ENCODE measurements around the gene VPS26B.
A peak's percentile ranks its signal among the peaks of the same experiment; 100 is the strongest.
"Not testable (repeated sequence)": the region's sequence is repeated elsewhere in the genome, so short reads cannot be mapped to it uniquely, and the experiment has no call there.

VPS26B gene

DNA sequence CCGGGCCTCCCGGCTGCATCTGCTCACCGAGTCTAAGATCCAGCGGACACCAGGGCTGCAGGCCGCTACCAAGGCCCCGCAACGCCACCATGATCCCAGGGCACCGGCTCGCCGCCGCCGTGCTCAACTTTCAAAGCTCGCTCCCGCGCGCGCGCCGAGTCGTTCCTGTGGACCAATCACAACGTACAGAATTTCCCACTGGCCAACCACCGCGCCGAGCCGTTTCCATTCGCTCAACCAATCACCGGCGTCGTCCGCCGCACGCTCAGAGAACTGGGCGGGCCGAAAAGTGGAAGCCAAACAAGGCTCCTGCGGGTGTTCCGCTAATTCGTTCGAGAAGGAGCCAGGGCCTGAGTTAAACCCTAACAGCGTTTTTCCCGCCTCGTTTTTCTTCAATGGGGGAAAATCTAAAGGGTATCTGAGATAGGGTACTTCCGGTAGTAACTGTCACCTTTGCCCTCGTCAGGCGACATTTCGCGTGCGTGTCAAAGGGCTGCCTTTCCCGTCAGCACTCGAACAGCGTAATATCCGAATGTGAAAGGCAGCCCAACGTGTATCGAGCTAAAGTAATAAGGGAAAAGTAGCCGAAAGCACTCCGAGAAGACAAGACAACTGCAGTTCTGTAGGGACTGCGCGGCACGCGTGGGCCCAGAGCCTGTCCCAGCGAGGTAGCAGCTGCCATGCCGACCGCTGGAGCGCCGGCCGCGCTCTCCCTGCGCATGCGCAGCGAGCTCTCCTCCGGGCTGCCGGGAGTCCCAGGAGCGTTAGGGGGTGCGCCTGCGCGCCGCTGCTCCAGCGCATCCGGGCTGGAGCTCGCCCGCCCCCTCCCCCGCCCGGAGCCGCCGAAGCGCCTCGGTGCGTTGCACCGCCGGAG lies at the start of gene VPS26B, which contains the start of gene NCAPD3:
Gene VPS26B (plus strand): TSS at position 836 of the 874 bp plus-strand sequence. CDS start 452 bp downstream, outside the sequence.
Gene NCAPD3 (minus strand): TSS at position 132 of the 874 bp plus-strand sequence. CDS start 41 bp downstream, at position 91.
- DNase-seq (ENCODE audit: low read depth): peak; percentile 92

DNA sequence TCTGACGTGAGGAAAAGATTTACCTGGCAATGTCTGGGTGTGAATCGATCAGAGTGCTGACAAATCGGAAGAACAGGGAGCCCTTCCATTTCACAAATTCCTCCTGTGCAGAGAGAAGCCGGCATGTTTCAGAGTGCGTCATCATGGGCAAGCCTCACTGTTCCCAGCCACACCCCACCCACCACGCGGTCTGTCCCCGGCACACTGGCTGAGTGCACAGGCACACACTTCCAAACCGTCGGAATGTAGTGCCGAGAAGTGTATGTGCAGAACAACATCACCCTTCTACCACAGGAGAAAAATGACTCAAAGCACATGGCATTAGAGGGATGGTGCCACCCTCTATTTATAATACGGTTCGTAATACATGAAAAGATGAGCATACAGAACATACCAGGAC lies 48.2 kb upstream of the VPS26B start:
- no peak for DNase-seq (ENCODE audit: low read depth)

DNA sequence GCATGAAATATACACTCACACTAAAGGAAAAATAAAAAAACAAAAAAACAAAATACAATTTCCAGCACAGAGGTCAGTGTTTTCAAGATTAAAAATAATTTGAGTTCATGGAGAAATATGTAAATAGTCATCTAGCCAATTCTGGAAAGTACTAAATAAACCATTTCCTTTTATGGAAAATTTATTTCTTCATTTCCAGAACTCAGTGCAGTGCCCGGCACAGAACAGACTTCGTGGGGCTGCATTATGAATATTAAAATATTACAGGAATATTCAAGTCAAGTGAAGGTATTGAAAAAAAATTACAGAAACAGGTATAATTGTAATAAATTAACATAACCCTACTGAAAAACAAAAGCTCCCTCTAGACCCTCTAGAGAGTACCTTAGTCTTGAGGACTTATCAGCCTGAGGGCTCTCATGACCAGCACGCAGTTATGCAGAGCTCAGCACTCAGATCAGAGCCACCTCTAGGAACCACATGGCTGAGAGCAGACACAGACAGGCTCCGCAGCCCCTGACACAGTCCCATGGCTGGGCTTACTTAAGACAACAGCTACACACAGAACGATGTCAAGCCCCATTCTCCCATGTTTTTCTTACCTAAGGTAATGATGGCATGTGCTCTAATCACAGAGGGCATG lies 46.3 kb upstream of the VPS26B start:
- DNase-seq (ENCODE audit: low read depth): no peak

DNA sequence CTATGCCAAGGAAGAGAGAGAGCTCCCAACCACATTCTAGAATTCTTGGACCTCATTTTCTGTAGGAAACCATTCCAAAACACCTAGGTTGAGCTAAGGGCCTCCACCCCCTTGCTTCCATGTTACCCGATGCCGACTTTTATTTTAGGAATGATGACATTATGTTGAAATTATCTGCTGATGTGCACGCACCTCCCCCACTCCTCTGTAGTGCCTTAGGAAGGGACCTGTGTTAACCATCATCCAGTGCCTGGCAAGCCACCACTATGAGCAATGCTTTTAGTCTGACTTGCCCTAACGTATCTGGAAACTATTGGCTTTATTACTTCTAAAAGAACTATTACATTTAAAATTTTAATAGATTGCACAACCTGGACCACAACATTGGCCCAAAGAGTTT lies 42.8 kb upstream of the VPS26B start:
- no peak for DNase-seq (ENCODE audit: low read depth)

DNA sequence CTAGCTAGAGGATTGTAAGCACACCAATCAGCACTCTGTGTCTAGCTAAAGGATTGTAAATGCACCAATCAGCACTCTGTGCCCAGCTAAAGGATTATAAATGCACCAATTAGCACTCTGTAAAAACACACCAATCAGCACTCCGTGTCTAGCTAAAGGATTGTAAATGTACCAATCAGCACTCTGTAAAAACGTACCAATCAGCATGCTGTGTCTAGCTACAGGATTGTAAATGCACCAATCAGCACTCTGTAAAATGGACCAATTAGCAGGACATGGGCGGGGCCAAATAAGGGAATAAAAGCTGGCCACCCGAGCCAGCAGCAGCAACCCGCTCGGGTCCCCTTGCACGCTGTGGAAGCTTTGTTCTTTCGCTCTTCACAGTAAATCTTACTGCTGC lies 36.4 kb upstream of the VPS26B start:
- DNase-seq (ENCODE audit: low read depth): not testable (repeated sequence)

DNA sequence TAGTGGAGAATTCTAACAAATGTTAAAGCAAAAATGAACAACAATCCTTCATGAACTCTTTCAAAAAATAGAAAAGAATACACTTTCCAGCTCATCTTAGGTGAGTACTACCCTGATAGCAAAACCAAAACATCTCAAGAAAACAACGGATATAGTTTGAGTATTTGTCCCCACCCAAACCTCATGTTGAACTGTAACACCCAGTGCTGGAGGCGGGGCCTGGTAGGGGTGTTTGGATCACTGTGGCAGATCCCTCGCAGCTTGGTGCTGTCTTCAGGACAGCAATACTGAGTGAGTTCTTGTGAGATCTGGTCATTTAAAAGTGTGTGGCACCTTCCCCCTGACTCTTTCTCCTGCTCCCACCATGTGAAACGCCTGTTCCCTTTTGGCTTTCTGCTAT lies 27.7 kb upstream of the VPS26B start:
- DNase-seq (ENCODE audit: low read depth): no peak

DNA sequence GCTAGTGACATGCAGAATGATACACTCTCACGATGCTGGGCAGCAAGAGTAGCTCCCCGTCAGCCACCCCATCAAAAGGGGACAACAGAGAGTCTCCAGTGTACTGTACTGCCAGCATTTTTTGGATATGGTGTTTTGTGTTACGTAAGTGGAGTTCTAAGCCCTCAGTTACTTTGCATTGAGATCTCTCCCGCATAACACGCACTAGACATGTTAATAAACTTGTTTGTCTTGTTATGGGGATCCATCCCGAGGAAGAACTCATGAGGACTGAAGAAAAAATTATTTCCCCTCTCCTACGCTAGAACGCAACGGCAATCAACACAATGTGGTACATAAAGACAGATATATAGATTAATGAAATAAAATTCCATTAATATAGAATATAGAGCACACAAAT lies 24.9 kb upstream of the VPS26B start:
- no peak for DNase-seq (ENCODE audit: low read depth)

DNA sequence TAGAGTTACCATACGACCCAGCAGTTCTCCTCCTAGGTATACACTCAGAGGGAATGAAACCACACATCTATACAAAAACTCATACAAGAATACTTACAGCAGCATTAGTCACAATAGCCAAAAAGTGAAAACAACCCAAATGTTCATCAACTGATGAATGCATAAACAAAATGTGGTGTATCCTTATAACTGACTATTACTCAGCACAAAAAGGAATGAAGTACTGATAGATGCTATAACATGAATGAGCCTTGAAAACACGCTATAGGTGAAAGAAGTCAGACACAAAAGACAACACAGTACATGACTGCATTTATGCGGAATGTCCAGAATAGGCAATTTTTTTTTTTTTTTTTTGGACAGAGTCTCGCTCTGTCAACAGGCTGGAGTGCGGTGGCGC lies 23.8 kb upstream of the VPS26B start:
- no peak for DNase-seq (ENCODE audit: low read depth)

DNA sequence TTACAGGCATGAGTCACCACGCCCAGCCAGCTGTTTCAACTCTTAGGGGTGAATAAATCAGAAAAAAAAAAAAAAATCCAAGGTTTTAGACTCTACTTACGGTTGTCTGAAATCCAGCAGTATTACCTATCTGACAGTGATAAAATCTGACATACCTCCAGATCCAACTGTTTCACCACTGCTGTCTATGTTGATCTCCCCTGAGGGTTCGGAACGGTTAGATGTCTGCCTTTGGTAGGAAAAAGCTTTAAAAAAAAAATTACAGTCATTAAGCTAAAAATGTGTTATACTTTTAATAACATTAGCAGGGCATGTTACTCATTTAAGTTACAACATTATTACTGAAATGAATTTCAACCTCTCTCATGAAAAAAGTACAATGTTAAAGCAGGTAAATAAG lies 21.8 kb upstream of the VPS26B start:
- no peak for DNase-seq (ENCODE audit: low read depth)

DNA sequence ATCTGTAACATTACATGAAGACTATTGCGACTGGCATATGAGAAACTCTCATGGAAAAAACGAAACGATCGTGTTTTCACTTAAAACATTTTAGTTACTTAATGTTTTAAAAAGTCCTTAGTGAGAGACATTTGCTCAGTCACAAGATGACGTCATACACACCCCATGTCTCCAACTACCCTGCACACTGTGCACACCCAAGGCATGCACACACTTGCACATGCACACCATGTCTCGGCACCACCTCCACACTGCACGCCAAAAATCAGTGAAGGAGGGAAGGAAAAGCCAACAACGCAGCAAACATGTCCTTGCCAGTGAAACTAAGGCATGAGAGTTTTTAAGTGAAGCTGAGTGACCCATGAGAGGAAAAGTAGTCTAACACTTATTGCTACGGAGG lies 18.7 kb upstream of the VPS26B start:
- DNase-seq (ENCODE audit: low read depth): no peak

DNA sequence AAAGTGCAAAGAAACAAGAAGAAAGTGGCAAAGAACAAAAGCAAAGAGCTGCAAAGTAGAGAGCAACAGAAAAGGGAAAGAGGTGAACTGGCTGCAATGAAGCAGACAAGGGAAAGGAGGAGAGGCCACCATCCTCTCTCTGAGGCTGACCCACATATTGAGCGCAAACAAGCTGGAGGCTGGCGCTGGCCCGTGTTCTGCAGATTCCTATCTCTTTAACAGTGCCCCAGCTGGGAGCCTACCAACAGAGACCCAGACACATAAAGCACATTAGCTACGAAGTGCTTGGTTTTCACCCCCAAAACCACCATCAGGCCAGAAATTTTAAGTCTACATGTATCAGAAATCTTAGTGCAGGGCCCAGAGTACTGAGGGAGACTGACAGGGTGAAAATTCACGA lies 18.3 kb upstream of the VPS26B start:
- DNase-seq (ENCODE audit: low read depth): no peak

DNA sequence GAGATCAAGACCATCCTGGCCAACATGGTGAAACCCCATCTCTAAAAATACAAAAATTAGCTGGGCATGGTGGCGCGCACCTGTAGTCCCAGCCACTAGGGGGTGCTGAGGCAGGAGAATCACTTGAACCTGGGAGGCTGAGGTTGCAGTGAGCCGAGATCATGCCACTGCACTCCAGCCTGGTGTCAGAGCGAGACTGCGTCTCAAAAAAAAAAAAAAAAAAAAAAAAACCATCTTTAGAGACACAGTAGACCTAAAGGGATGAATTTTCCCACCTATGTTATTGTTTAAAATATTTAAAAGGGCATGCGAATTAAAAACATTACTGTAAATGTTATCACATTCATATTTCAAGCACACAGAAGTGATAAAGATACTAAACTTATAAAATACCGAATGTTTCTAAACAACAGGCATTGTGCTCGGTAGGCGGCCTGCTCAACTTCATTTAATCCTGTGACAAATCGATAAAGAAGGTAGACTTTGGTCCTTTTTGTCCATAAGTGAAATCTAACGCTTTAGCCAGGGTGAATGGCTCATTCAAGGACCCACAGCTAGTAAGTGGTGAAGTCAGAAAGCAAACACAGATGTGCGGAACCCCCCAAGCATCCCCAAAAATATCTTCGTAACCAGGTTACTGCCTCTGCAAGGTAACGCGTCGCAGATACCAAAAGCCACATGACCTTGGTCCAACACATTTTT lies 16.8 kb upstream of the VPS26B start:
- peak; percentile 54 for DNase-seq (ENCODE audit: low read depth)

DNA sequence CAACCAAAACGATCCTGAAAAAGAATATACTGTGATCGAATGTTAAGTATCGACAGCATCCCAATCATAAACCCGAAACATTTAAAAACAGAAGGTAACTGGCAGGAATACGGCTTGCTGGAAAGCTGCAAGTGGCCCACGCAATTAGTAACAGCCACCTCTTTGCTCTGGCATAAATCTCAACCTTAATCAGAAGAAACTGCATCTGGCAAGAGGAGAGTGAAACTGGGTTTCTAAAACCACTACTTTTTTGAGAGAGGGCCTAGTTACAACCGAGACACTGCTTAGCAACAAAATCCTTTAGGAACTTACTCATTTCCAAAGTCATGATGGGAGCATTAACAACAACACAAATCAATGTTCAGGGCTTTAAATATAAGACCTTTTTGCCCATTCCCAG lies 8.6 kb upstream of the VPS26B start:
- DNase-seq (ENCODE audit: low read depth): no peak

DNA sequence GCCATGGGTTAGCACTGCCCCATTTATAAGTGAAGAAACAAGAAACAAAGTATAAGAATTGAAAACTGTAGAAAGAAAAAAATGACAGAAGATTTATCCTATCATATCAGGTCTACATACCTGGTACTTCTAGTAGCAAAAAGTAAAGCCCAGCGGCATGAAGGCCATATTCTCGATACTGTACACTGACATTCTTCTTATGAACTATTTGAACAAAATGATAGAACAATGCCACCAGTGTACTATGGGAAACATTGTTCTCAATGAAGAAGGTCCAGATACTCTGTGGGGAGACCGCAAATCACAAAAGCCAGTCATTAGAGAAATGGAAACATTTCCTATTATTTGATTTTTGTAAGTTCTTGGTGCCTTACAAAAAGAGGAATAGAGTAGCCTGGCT lies 7.7 kb upstream of the VPS26B start:
- no peak for DNase-seq (ENCODE audit: low read depth)

DNA sequence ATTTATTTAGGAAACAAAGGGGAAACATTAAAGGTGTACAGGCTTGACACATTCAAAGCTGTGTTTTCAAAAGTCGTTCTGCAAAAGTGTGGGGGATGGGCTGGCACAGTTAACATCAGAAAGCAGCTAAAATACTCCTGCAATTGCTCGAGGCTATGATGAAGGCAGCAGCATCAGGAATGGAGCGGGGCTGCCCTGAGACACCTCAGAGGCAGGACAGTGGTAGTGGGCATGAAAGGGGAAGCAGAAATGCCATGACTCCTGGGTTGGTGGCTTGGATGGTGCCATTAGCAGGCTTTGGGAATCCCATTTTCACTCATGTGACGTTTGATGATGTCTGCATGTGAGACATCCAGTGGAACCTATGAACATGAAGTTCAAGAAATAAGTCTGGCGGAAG lies 1.4 kb upstream of the VPS26B start:
- no peak for DNase-seq (ENCODE audit: low read depth)

DNA sequence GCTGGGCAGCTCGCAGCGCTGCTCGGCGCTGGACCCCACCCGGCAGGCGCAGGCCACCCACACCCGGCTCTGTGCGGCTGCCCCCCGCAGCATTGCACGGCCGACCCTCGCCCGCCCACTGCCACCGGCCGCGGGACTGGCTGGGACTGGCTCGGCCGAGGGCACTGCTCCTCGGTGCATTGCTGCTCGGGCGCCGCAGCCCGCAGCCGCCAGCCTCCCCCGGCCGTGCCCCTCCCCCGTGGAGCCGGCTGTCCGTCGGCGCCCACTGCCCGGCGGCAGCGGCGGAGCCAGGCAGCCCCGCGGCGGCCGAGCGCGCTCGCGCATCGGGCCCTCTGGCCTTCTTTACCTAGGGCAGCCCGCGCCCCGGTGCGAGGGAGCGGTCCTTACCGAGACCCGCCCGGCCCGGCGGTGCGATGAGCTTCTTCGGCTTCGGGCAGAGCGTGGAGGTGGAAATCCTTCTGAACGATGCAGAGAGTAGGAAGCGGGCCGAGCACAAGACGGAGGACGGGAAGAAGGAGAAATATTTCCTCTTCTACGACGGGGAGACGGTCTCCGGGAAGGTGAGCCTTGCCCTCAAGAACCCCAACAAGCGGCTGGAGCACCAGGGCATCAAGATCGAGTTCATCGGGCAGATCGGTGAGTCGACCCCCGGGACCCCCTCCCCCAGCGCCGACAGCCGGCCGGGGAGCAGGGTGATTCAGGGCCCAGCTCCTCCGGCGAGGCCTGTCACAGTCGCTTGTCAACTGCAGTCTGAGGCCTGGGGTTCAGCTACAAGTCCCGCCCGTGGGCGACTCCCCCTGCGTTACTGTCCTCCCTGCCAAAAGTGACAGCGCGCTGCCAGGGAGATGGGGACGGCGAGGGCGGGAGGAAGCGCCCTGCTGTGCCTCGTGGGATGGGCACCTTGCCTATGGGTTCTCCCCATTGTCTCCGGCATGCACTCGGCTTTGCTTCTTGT lies 516 bp downstream of the VPS26B start:
- DNase-seq (ENCODE audit: low read depth): peak; percentile 29

DNA sequence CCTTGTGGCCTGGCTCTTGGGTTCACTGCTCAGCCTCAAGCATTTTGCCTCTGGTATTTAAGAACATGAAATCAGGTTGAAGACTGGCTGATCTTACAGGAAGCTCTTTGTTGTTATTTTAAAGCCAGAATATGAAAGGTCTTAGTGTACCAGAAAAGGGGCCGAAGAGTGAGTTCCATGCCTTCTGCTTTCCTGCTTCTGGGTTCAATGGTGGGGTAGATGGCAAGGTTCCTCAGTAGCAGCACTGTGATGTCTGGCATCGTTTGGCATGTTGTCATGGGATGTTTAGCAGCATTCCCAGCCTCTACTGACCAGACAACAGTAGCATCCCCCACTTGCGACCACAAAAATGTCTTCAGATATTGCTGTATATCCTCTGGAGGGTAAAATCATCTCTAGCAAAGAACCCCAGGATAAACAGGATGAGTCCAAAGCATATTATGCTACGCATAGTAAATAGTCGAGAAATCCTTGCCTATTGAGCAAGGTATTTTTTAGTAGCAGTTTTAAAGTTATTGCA lies 2.4 kb downstream of the VPS26B start:
- no peak for DNase-seq (ENCODE audit: low read depth)

DNA sequence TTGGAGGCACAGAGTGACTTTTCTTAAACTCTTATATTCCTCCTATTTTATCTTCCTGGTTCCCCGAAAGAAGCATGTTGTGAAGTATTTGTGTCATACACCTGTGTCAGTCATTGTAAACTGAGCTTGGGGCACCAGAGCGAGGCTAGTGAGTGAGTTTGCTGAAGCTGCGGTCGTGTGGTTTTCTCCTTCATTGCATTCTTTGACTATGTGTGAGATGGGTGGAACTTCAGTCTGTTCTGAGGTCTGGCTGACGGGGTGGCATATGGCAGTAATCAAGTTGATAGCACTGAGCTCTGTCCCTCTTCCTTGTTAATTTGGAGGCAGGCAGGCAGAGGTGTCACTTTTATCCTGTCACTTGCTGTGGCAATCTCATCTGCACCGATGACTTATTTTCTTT lies 4.2 kb downstream of the VPS26B start:
- peak; percentile 24 for DNase-seq (ENCODE audit: low read depth)

DNA sequence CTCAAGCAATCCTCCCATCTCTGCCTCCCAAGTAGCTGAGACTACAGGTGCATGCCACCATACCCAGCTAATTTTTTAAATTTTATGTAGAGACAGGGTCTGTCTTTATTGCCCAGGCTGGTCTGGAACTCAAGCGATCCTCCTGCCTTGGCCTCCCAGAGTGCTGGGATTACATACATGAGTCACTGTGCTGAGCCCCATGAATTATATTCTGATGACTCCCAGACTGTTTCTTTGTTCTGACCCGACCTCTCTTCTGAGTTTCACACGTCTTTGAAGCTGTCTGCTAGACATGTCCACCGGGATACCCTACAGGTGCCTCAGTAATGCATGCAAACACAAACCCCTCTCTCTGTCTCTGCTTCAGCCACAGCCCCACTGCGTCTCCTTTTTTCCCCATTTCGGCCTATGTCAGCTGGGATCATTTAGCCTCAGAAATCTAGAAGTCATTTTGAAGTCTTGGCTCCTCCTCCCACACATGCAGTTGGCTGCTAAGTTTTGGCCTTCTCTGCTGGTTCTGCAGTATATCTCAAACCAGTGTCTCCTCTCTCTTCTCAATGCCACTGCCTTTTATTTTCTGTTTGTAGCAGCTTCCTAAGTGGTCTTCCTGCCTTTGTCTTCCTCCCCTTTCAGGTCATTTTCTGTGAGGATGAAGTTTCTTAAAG lies 4.8 kb downstream of the VPS26B start:
- no peak for DNase-seq (ENCODE audit: low read depth)

DNA sequence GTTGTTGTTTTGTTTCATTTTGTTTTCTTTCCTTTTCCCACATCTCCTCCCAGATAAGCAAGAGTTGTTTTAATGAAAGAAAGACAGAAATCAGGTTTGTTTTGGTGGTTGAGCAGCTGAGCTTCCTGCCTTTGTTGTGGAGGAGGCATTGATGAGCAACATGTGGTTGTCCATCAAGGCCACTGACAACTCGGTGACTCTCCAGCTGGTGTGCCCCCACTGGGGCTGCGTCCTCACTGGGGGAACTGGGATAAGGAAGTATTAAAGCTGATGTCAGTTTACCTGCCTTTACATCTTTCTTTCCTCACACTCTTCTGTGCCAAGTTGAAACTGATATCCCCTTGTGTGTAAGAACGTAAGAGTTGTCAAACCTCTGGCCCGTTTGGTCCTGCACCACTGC lies 5.9 kb downstream of the VPS26B start:
- no peak for DNase-seq (ENCODE audit: low read depth)
